Activated CD4-positive, alpha-beta T cell treated with anti-CD3 and anti-CD28 coated beads for 4 hours (primary cell): ENCODE data around the gene ASCL1.
A peak's percentile ranks its signal among the peaks of the same experiment; 100 is the strongest.

Experiments used
- DNase-seq, 2 donors: peaks; one replicate each; pipeline ENCODE4 v3.0.0-alpha.2; 2020

The ASCL1 gene

DNA sequence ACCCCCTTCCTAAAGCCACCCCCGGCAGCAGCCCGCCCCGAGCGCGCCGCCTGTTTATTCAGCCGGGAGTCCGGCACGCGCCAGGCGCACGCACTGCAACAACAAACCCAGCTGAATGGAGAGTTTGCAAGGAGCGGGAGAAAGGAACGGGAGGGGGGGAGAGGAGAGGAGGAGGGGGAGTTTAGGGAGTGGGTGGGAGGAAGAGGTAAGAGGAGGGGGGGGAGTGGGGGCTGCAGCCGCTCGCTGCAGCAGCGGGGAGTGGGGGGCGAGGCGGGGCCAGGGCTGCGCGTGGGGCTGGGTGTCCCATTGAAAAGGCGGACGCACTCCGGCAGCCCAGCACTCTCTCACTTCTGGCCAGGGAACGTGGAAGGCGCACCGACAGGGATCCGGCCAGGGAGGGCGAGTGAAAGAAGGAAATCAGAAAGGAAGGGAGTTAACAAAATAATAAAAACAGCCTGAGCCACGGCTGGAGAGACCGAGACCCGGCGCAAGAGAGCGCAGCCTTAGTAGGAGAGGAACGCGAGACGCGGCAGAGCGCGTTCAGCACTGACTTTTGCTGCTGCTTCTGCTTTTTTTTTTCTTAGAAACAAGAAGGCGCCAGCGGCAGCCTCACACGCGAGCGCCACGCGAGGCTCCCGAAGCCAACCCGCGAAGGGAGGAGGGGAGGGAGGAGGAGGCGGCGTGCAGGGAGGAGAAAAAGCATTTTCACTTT, at the start of gene ASCL1:
Gene ASCL1, plus strand, starts transcription at position 336 of the 712 bp plus-strand sequence. CDS start 571 bp downstream, outside the sequence.
- DNase-seq: no peak

DNA sequence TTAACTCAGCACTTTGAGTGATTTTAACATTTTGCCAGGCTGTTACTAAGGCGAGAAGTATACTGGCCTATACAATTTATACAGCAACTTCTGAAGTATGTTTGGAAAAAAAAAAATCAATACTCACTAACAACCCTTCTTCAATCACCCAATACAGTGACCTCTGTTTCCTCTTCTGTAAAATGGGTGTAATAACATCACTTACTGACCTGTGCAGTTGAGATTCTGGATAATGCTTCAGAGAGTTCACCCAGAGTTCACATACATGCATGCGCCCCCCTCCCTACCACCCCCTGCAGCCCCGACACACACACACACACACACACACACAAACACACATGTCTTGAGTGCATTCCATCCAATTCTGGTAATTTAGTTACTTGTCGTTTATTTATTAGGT, 49.6 kb upstream of the ASCL1 start:
- no peak for DNase-seq

DNA sequence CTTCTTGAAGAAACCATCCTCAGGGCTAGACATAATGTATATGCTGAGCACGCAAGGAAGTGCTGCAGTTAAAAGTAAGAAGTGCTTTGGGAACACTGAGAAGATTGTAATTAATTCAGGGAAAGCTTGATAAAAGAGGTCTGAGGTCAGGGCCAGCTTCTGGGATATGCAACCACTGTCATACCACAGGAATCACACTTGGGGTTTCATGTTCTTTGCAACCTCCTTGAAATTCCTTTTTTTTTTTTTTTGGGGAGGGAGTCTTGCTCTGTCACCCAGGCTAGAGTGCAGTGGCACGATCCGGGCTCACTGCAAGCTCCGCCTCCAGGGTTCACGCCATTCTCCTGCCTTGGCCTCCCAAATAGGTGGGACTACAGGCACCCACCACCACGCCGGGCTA, 47.3 kb upstream of the ASCL1 start:
- DNase-seq: no peak

DNA sequence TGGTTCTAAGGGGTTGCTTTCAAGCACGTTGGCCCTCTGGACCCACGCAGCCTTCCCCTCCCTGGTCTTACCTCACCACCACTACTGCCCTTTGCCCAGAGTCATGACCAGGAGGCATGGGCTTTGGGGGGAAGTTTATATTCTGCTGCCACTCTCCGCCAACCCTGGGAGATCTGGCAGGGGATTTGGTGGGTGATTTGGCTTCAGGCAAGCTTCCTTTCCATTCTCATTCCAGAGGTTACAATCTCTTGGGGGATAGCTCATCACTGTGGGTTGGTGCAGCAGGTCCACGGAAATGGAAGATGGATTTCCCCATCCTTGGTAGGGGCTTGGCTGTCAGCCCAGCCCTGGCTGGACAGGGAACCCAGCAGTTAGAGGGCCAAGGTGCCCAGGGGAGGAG, 46.7 kb upstream of the ASCL1 start:
- DNase-seq: no peak

DNA sequence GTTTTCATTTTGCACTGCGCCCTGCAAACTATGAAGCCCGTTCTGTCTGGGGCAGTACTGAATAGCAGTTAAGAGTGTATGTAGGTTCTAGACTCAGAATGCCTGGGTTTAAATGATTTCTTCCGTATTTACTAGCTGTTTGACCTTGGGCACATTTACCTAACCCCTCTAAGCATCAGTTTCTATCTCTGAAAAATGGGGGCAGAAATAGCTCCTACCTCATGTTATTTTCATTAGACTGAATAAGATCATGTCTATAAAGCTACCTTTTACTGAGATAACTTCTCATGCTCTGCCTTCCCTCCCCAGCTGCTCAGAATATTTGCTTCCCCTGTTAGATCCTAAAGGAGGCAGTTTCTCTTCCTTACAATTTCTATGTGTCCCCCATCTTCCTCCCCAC, 46.2 kb upstream of the ASCL1 start:
- no peak for DNase-seq

DNA sequence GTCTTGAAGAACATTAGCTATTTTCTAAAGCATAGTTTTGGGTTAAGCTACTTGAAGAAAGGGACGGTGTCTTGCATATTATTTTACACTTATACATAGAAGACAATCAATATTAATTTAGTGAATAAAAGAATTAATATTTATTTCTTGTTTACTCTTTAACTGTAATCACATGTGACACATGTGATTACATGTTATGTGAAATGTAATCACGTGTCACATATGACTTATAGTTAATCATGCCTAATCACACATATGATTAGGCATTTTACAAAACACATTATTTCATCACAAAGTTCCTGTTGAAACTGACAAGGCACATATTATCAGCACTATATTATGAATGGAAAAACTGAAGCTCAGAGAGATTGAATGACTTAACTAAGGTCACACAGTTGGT, 45.2 kb upstream of the ASCL1 start:
- DNase-seq: no peak

DNA sequence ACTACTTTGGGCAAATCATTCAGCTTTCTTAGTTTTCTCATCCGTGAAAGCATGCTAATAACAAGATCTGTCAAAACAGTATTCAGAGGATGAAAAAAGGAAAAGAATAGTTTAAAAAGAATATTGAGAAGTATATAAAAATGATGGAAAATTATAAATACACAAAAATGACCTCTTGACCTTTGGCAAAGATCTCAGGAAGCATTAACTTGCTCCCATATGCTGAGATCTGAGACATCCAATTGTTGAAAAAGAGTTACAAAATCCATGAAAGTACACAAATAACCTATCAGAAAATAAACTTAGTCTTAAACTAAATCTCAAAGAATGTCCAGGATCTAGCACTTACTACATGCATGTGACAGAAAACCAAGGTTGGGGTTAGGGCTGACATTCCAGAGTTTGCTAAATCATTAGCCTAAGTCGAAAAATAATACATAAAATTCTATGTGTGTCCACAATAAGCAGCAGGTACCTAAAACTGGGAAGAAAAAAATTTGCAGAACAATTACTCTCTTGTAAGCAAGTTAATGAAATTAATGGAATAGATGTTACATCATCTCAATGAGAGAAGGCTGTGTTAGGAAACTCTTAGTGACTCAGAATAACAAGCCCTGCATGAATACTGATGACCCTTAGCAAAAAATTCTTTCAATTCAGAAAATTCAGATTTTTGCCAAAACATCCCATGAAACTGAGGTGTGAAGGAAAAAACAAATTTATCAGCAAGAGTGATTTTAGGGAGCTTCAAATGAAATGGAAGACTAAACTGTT, 43.8 kb upstream of the ASCL1 start:
- no peak for DNase-seq

DNA sequence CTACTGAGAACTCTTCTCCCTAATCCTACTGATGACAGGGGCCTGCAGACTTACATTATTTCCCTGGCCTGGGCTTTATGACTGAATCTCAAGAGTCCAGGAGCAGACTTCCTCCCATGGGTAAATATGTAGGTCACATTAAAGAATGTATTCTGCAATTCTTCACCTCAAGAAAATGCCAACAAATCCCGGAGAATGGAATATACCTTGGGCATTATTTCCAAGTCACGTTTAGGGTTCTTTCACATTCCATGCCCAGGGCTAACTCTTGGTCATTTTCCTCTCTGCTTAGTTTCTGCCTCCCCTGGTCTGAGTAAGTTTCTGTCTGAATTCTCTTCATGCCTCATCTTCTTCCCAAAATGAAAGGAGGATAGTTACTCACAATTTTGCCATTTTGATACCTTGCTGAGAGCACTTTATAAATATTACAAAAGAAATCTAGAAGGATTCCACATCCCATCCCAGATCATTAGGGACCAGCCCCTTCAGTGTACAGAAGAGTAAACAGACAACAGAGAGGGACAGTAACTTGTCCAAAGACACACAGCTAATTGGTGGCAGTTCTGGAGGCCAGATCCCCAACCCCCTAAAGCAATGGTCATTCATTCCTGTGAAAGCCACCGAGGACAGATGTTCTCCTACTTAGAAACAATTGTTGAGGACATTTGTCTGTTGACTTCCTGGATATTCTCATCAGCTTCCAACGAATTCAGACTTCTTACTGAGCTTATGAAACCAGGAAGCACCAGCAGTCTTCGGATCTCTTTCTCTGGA, 41.0 kb upstream of the ASCL1 start:
- DNase-seq: no peak

DNA sequence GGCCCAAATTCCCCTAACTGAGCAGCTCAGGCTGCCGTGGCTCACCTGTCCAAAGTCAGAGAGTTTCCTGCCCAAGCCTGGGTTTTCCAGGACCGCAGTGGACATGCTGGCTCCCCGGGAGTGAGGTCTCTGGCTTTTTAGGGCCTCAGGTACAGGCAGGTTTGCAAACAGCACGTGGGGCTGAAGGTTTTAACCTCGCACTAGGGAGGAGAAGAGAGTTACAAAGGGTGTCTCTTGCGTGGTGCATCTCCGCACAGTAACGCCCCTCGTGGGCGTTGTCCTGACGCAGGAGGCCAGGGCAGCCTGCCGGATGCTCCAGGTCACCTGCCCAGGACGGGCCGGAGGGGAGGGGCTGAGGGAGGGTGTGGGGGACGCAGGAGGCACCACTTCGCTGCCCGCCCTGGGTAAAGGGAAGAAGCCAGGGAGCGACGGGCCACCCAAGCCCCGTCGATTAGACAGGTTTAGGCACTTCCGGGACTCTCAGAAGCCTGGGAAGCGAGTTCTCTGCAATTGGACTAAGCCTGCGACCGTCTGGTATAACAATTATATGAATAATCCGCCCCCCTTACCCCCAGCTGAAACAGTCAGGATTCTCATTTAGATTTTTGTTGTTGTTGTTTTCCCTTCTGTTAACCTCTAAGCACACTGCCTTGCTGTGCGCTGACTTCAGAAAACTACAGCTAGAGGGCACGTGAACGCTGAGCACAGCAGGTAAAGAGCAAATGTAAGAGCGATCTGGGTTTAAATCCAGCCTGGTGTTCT, 40.3 kb upstream of the ASCL1 start, which contains the start of gene PAH:
Gene PAH, minus strand, starts transcription at position 219 of the 762 bp plus-strand sequence. Its CDS starts 114 bp downstream, at position 105.
- no peak for DNase-seq

DNA sequence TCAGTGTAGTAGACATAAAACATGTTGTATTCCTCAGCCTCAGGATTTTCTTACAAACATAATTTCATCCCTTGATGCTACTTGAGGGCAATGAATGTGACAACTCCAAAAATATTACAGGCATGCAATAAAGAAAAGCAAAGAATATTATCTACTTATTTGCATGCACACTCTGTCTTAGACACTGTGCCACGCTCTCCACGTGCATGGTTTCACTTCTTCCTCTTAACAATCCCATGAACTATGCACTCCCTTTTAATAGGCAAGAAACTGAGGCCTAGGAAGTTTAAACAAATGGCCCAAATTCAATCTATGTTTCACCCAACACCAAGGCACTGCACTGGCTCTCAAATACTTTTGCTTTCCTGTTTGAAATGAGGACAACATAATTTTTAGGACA, 38.6 kb upstream of the ASCL1 start:
- no peak for DNase-seq

DNA sequence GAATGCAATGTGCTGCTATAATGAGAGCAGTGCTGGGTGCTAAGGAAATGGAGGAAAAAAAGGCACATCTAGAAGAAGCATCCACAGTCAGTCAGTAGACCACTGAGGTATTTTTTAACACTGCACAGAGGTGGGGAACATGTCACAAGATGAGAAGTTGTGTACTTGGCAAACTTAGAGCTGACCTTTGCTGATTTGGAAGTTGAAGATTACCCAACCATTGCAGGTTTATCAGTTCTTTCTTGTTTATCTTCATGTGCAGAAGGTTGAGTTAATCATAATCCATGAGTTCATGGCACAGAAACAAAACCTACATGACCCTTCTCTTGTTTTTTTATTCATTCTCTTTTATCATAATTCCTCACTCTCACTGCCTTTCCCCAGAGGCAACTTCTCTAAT, 37.2 kb upstream of the ASCL1 start:
- DNase-seq: no peak

DNA sequence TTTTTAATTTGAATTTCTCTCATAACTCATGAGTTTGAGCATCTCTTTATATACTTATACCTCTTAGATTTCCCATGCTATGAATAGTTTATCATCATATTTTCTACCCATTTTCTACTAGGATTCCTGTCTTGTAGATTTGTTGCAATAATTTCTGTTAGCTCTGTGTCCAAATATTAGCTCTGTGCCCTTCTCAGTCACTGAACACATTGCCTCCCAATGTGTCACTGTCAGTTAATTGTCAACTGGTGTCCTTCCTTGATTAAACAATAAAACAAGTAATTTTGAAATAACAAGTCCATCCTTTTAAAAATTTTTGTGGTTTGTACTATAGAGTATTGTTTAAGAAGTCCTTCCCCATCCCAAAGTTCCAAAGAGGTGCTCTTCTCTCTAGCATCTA, 36.2 kb upstream of the ASCL1 start:
- no peak for DNase-seq

DNA sequence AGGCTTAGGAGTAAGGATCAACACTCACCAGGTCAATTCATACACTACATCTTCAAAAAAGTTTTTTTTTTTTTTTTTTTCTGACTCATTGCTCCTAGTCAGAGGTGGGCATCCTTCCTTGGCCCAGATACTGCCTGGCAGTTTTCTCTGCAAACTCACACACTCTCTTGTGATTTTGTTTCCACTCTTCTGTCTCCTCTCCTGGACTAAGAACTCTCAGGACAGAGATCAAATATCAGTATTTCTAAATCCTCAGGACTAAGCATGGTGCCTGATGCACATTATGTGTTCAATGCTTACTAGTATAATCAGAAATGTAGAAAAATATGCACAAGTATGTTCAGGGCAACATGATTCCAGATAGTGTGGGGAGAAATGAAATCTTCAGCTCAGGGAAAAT, 30.3 kb upstream of the ASCL1 start:
- DNase-seq: no peak

DNA sequence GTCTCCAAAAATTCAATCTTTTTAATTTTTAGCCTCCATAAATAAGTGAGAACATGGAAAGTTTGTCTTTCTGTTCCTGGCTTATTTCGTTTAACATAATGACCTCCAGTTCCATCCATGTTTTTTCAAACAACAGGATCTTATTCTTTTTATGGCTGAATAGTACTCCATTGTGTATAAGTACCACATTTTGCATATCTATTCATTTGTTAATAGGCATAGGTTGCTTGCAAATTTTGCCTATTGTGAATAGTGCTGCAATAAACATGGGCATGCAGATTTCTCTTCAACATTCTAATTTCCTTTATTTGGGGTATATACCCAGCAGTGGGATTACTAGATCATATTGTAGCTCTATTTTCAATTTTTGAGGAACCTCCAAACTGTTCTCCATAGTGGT, 24.3 kb upstream of the ASCL1 start:
- no peak for DNase-seq

DNA sequence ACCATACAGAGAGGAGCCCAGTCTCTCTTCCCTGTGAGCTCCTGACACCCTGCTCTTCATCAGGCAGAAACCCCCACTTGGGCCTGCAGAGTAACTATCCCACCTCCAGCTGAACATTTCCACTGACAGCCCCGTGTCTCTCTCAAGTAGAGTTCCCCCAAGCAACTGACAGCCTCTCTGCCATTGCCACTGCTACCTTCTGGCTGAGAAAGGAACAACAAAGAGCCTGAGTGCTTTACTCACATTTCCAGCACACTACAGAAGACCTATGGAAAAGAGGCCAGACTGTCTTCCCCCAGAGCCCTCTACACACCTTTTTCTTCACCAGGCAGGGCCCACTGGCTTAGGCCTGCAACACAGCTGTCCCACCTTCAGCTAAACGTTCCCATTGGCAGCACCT, 18.4 kb upstream of the ASCL1 start:
- no peak for DNase-seq

DNA sequence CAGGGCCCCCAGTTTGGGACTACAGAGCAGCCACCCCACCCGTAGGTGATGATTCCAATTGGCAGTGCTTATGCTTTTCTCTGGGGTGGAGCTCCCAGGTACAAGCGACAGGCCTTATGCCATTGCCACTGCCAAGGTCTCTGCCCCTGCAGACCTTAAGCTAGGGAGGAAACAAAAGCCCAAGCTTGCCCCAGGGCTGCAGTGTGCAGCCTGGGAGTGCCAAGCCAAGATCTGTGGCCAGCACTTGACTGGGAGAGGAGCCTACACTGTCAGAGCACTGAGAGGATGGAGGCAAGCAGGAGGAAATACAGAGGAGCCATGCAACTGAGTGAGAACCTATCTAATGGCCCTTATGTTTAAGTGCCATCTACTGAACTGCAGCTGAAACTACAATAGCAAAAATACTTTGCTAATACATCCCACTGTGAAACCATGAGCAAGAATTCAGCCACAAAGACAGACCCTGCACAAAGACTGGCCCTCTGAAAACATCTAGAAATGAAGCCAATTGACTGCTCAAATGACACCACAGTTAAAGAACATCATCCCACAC, 17.7 kb upstream of the ASCL1 start:
- no peak for DNase-seq

DNA sequence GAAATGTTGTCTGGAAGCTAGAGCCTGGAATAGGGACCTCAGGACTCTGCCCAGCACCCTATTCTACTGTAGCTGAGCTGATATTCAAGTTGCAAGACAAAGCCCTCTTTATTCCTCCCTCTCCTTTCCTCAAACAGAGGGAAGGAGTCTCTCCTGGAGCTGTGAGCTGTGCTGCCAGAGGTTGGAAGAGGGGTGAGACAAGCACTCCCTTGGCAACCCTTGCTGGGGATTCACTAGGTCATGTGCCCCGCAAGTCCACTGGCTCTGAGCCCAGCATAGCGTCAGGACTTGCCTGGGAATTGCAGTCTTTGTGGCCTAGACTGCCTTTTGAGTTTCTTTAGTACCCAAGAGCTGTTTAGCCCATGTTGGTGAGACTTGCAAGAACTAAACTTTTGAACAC, 11.4 kb upstream of the ASCL1 start:
- no peak for DNase-seq

DNA sequence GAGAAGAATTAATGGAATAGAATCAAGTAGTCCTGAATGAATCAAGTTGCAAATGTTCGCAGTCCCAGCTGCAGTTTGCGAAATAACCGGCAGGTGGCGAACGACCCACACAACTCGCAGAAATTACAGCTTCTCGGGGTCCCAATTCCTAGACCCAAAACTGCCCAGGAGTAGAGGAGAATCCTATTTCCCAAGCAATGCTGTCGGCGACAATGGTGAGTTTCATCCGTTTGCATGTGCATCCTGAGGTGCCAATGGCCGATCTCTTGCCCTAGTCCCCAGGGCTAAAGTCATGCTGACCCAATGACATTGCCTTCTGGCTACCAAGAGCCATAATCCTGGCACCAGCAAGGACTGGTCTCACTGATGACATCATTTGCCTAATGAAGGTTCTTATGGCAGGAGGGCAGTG, 8.5 kb upstream of the ASCL1 start:
- DNase-seq: peak; percentile 11 to 35

DNA sequence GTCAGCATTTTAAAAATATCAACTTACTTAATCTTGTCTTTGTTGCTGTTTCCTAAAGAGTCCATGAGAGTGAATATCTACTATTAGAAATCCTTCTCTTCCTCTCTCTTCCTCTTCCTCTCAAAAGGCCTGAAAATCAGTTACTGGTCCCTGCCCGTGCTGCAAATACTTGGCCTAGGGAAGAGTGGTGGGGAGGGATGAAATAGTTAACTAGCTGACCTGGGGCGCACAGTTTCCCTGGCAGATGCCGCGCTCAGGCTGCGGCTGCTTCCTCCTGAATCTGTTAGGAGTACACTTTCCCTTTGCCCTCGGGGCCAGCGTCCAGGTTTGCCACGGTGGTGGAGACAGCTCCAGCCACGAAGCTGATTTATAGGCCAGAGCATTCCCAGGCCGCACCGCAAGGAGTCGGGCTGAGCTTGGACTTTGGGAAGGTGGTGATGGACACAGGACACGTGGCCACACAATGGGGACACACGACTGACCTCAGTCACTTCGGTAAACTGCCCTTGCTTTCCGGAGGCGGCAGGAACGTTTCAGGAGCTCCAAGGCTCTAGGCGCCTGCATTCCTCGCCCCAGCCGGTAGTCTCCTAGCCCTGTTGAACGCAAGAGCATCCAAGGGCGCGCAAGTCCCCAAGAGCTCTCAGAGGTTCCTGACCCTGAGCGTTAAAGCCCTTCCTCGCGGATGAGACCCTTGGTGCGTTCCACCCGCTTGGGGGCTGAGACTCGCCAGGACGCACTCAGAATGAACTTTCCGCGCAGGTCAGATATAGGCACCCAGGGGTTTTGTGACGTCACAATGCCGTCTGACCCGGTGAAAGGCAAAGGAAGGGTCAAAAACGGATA, 7.1 kb upstream of the ASCL1 start:
- no peak for DNase-seq

DNA sequence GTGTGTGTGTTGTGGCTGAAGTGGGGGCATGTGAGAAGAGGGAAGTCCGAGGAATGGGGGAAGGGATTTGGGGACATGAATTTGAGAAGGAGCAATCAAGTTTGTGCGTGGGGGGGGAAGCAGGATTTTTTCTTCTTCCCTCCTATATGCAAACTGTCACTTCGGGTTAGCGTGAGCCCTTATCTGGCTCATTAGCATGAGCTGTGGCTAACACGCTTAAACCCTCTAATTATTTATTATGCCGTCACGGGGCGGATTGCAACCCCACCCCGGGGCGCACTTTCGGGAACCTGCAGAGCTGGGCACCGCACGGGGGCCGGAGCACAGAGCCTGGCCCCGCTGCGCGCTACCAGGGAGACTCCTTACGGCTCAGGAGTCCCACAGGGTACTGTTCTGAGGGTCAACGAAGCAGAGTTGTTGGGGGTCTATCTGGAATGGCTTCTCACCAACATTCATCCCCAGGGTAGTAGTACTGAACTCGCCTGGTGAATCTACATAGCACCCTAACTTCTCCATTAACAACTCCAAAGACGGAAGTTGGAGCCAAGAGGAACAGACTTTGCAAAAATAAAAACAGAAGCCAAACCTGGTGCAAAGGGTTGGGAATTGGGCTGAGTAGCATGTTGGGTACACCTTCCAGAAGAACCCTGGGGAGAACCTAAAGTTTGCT, 6.4 kb upstream of the ASCL1 start:
- no peak for DNase-seq

DNA sequence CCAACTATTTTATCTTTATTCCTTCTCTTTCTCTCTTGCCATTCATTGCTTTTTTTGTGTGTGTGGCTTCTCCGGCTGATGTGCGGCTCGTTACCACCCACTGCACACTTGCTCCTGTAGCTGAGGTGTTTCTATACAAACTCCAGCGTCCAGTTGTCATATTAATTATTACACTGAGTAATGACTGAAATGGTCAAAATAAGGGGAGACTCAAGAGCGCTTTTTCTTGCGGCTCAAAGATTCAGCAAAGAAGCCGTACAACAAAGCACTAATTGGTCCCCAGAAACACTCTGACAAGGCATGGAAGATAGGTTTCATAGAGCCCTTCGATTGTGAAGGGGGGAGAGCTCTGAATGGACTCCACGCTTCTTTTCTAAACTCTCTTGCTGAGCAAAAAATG, 5.6 kb upstream of the ASCL1 start:
- no peak for DNase-seq
